HEK293T (cell line): ENCODE measurements around the gene TXNL4A.

Source experiments
- CTCF ChIA-PET: fragments of 350-600 bp; formaldehyde crosslinking; extraction: SDS; loops from one replicate; lab custom pipeline; 2021; ENCODE audit warnings: antibody characterized with exemption, inconsistent platforms; lab: Yijun Ruan, JAX
- POLR2A ChIA-PET: fragments of 350-600 bp; formaldehyde crosslinking; extraction: SDS; loops from one replicate; lab custom pipeline; 2020; ENCODE audit warnings: antibody characterized with exemption, inconsistent platforms; lab: Yijun Ruan, JAX
- DNase-seq: peaks from one replicate; pipeline ENCODE4 v3.0.0; 2012; ENCODE audit warnings: mixed read lengths; ENCODE audit errors: extremely low spot score
- ARNT ChIP-seq: fragments of 450-650 bp; IDR thresholded peaks from 2 replicates; pipeline ENCODE4 v1.6.1; 2017; ENCODE audit warnings: mild to moderate bottlenecking
- BHLHE40 ChIP-seq: fragments of 450-650 bp; IDR thresholded peaks from 2 replicates; pipeline ENCODE4 v1.6.1; 2016; ENCODE audit warnings: mild to moderate bottlenecking, moderate library complexity, borderline replicate concordance
- CTBP1 ChIP-seq: fragments of 450-650 bp; IDR thresholded peaks from 2 replicates; pipeline ENCODE4 v1.6.1; 2016; ENCODE audit warnings: borderline replicate concordance
- ELF4 ChIP-seq: fragments of 450-650 bp; IDR thresholded peaks from 2 replicates; pipeline ENCODE4 v1.6.1; 2017; ENCODE audit warnings: antibody characterized with exemption
- FOXA1 ChIP-seq: fragments of 450-650 bp; IDR thresholded peaks from 2 replicates; pipeline ENCODE4 v1.6.1; 2016; ENCODE audit warnings: mild to moderate bottlenecking
- FOXK2 ChIP-seq: fragments of 450-650 bp; IDR thresholded peaks from 2 replicates; pipeline ENCODE4 v1.6.1; 2016; ENCODE audit warnings: mild to moderate bottlenecking
- FOXM1 ChIP-seq: fragments of 450-650 bp; IDR thresholded peaks from 2 replicates; pipeline ENCODE4 v1.6.1; 2017; ENCODE audit warnings: mild to moderate bottlenecking, borderline replicate concordance
- HDGF ChIP-seq: fragments of 450-650 bp; IDR thresholded peaks from 2 replicates; pipeline ENCODE4 v1.6.1; 2017; ENCODE audit warnings: antibody characterized with exemption, borderline replicate concordance
- L3MBTL2 ChIP-seq: fragments of 450-650 bp; conservative IDR thresholded peaks from 2 replicates; pipeline ENCODE4 v1.6.1; 2016; ENCODE audit warnings: mild to moderate bottlenecking
- LEF1 ChIP-seq: fragments of 450-650 bp; IDR thresholded peaks from 2 replicates; pipeline ENCODE4 v1.6.1; 2017; ENCODE audit warnings: mild to moderate bottlenecking, borderline replicate concordance
- NFRKB ChIP-seq: fragments of 450-650 bp; IDR thresholded peaks from 2 replicates; pipeline ENCODE4 v1.6.1; 2016; ENCODE audit warnings: mild to moderate bottlenecking, moderate library complexity
- PKNOX1 ChIP-seq: fragments of 450-650 bp; IDR thresholded peaks from 2 replicates; pipeline ENCODE4 v1.6.1; 2016
- SP1 ChIP-seq: fragments of 450-650 bp; IDR thresholded peaks from 2 replicates; pipeline ENCODE4 v1.6.1; 2017
- SUZ12 ChIP-seq: fragments of 450-650 bp; IDR thresholded peaks from 2 replicates; pipeline ENCODE4 v1.6.1; 2016; ENCODE audit warnings: mild to moderate bottlenecking
- TARDBP ChIP-seq: fragments of 450-650 bp; IDR thresholded peaks from 2 replicates; pipeline ENCODE4 v1.6.1; 2016
- ZNF384 ChIP-seq: fragments of 450-650 bp; IDR thresholded peaks from 2 replicates; pipeline ENCODE4 v1.6.1; 2016

Gene TXNL4A

GRCh38 chr18:79942786-79943607 lies 45.4 kb downstream of the TXNL4A start:
- ChIA-PET CTCF (no interaction called here), POLR2A (interaction anchor here (1.7 kb wide), 1 partner anchor 7 kb away, joined by 3 read pairs; no protein-coding TSS in a partner anchor)
- TF ChIP-seq FOXM1, result no peak
- TF ChIP-seq TARDBP, result no peak
- TF ChIP-seq LEF1, result no peak
- no peak for TF ChIP-seq CTBP1
- no peak for TF ChIP-seq ZNF384
- no peak for TF ChIP-seq HDGF
- TF ChIP-seq ELF4, result no peak
- no peak for TF ChIP-seq BHLHE40
- TF ChIP-seq SUZ12, result no peak
- no peak for TF ChIP-seq FOXK2
- TF ChIP-seq L3MBTL2, result no peak
- no peak for TF ChIP-seq ARNT
- TF ChIP-seq PKNOX1, result no peak
- TF ChIP-seq FOXA1, result no peak
- no peak for DNase-seq

GRCh38 chr18:79942211-79942610 lies 46.2 kb downstream of the TXNL4A start:
- ChIA-PET CTCF (no interaction called here), POLR2A (interaction anchor here (1.7 kb wide), 1 partner anchor 8 kb away, joined by 3 read pairs; no protein-coding TSS in a partner anchor)
- no peak for DNase-seq
- no peak for TF ChIP-seq ZNF384
- no peak for TF ChIP-seq NFRKB
- no peak for TF ChIP-seq PKNOX1
- TF ChIP-seq LEF1, result no peak
- no peak for TF ChIP-seq ARNT
- no peak for TF ChIP-seq SUZ12
- TF ChIP-seq SP1, result no peak
- TF ChIP-seq CTBP1, result no peak
- TF ChIP-seq FOXA1, result no peak
- TF ChIP-seq FOXM1, result no peak
- TF ChIP-seq TARDBP, result no peak
- no peak for TF ChIP-seq HDGF
- no peak for TF ChIP-seq BHLHE40
- no peak for TF ChIP-seq ELF4
- no peak for TF ChIP-seq L3MBTL2
- no peak for TF ChIP-seq FOXK2

DNA sequence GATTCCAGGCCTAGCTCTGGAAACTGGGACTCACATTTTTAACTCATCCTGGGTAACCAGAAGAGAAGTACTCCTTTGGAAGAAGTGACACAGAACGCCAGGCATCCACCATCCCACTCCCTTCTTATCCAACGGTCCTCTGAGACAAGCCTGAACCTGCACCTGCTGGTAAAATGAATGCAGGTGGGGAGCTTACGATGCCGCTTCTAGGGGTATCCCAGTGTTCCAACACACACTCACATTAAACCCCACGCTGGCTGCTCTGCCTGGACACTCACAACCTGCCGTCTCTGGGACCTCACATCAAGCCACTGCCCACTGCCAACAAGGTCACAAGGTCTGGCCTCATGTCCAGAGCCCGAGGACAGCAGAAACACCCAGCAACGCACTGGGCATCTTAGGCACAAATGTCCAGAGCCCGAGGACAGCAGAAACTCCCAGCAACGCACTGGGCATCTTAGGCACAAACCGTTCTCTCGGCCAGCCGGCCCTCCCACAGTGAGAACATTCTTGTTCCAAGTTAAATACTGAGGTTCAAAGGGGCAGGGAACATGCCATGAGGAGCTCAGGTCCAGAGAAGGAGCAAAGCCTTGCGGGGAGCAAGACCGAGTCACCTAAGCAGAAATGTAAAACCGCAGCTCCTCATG lies 46.8 kb downstream of the TXNL4A start:
- no peak for TF ChIP-seq SUZ12
- TF ChIP-seq PKNOX1, result no peak
- no peak for TF ChIP-seq ELF4
- TF ChIP-seq ARNT, result no peak
- TF ChIP-seq FOXA1, result no peak
- TF ChIP-seq CTBP1, result no peak
- TF ChIP-seq TARDBP, result no peak
- TF ChIP-seq ZNF384, result no peak
- no peak for TF ChIP-seq L3MBTL2
- TF ChIP-seq FOXK2, result no peak
- TF ChIP-seq FOXM1, result no peak
- no peak for TF ChIP-seq LEF1
- TF ChIP-seq SP1, result no peak
- no peak for TF ChIP-seq BHLHE40
- TF ChIP-seq NFRKB, result no peak
- TF ChIP-seq HDGF, result no peak
- ChIA-PET POLR2A (interaction anchor here (1.7 kb wide), 1 partner anchor 9 kb away, joined by 3 read pairs; no protein-coding TSS in a partner anchor), CTCF (no interaction called here)
- DNase-seq, result no peak

- DNase-seq, result no peak
- POLR2A ChIA-PET, result no interaction called here
- CTCF ChIA-PET, result no interaction called here
- TF ChIP-seq ELF4 (no peak), FOXK2 (no peak), HDGF (no peak), CTBP1 (no peak), L3MBTL2 (no peak), SUZ12 (no peak), SP1 (no peak), FOXM1 (no peak), ARNT (no peak)
Observed at GRCh38 chr18:79940814-79941472, 47.4 kb downstream of the TXNL4A start.

GRCh38 chr18:79940126-79940813 lies 48.1 kb downstream of the TXNL4A start:
- ChIA-PET POLR2A (no interaction called here), CTCF (no interaction called here)
- TF ChIP-seq TARDBP (no peak), L3MBTL2 (no peak), FOXK2 (no peak), ZNF384 (no peak), NFRKB (no peak), SUZ12 (no peak), ARNT (no peak), SP1 (no peak)
- no peak for DNase-seq
